ENCODE results near the gene KAT6B.

GRCh38 chr10:74921744-74922143, 95.3 kb downstream of the KAT6B start:
- TF ChIP-seq EZH2 (IDR thresholded peaks at IDR 0.05; ENCODE audit: borderline replicate concordance, low read depth, low read length, poor library complexity, severe bottlenecking) = no peak
- TF ChIP-seq CTCF (conservative IDR thresholded peaks at IDR 0.05; ENCODE audit: low read depth, low read length) = no peak

All from A673 (cell line).